Stimulated activated CD4-positive, alpha-beta T cell treated with anti-CD3 and anti-CD28 coated beads, Interleukin-4, amount 100 ng/mL, for 4 hours (primary cell): ENCODE measurements around the gene SPTBN1.
A peak's percentile ranks its signal among the peaks of the same experiment; 100 is the strongest.

Experiments used
- DNase-seq, 2 experiments: peaks; one replicate each; pipeline ENCODE4 v3.0.0-alpha.2; 2020

SPTBN1 gene

DNA sequence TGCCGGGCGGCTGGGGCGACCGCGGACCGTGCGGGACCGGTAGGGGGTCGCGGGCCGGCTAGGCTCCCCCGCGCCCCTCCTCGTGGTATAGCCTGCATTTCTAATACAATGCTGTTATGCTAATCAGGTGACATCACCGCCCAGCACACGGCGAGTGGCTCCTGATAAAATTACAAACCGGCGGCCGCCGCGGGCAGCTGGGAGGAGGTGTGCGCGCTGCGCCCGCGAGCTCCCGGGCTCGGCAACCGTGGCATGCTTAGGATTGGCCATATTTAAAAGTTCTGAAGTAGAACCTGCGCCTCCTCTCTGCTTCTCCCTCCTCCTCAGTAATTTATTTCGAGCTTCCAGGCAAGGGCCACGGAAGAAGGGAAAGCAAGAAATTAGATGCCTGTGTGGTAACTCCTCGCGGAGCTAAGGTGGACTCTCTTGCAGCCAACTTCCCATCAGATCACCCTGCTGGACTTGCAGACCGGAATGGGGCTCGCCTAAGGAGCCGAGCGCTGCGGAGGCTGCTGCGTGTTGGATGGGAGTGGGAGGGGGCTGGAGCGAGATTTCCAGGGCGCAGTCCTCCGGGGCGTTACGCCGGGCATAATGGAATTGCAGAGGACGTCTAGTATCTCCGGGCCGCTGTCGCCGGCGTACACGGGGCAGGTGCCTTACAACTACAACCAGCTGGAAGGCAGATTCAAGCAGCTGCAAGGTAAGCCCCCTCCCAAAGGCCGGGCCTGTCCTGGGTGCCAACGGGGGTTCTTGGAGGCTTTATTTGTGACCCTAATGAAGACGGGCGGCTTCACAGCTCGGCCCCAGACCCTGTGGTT lies 102.3 kb downstream of the SPTBN1 start:
- DNase-seq: peak; percentile 64 to 67

DNA sequence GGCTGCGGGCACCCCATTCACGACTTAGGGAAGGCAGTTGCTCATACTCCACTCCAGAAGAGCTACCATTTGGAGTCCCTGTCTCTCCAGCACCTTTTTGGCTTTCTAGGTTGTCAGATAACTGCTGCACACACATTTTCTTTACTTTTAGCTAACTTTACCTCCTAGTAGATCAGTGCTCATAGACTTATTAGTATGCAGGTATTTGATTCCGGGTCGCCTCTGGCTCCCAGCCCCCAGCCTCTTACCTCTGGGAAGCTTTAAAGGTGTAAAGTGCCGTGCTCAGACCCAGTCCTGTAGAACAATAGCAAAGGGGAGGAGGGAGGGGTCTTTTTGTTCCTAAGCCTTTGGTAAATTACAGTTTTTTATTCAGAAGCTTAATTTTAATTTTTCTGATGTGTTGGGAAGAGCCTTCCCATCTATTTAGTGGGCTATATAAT lies 102.9 kb downstream of the SPTBN1 start:
- DNase-seq: no peak

DNA sequence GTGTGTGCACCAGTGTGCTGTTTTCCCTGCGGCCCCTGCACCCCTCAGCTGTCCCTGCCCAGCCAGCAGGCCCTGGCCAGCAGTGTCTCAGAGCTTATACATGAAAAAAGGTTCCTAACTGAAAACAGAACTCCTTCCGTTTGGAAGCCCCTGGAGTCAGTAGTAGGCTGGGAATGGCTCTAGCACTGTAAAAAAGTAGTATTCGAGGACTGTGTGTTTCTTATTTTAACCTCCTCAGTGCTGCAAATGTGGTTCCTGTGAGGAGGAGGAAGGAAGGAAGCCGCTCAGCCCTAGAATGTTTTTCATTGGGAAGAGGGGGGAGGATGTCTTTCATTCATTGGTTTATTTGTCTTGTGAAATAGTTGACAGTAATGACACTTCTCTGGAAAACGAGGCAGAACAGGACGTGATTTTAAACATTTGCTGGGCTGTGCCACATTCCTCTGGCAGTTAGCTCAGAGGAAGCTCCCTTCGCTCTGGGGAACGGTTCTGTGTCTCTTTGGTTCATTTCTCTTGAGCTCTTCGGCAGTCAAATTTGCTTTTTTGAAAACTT lies 103.5 kb downstream of the SPTBN1 start:
- no peak for DNase-seq

DNA sequence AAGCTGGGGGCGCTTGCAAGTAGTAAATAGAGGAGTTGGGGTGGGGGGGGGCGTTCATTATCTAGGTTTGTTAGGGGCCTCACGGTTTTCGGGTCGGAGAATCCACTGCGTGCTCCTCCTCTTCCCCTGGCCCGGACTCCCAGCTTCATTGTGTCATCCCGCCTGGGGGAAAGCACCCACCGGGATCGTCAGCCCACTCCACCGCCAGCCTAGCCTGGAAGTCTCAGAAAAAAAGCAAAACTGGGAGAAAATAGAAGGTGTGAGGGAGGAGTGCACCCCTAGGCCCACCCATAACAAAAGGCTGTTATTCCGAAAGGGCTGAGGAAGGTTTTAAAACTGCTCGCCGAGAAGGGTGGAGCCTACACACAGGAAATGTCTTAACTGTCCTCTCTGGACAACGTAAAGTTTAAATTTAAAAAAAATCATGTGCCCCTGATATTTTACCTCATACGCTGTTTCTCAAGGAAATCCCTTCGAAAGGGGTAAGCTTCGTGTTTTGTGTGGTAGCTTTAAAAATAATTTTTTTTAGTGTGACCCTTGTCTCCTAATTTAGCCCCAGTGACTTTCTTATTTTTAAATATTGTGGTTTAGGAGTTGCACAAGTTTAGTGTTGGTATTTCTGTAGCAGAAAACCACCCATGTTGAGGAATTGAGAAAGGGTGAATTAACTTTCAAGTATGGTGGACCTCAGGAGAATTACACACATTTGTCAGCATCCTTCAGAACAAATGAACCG lies 104.2 kb downstream of the SPTBN1 start:
- DNase-seq: no peak

DNA sequence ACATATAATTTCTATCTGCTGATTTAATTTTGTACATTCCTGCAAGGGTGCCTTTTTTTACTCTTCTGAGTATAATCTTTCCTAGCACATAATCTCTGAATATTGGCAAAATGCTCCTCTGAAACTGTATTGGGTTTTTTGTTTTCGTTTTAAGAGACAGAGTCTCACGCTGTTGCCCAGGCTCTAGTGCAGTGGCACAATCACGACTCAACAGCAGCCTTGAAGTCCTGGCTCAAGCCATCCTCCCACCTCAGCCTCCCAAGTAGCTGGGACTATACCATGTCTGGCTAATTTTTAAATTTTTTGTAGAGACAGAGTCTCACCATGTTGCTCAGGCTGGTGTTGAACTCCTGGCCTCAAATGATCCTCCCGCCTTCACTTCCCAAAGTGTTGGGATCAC lies 104.9 kb downstream of the SPTBN1 start:
- no peak for DNase-seq

DNA sequence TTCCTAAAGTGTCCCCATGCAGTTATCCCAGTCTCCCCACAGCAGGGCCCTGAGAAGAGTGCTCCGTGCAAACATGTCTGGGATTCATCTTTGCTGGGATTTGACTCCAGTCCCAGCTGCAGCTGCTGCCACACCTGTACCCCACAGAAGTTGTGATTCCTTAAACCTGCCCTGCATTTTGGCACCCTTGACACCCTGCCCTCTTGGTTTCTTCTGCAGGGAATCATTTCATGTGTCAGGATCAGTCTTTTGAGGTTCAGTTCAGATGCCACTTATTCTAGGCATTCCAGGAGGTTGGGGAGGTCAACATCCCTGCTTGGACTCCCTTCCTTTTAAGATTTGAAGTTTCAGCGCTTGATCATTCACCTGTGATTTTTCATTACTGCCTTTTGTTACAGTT lies 108.3 kb downstream of the SPTBN1 start:
- DNase-seq: no peak

DNA sequence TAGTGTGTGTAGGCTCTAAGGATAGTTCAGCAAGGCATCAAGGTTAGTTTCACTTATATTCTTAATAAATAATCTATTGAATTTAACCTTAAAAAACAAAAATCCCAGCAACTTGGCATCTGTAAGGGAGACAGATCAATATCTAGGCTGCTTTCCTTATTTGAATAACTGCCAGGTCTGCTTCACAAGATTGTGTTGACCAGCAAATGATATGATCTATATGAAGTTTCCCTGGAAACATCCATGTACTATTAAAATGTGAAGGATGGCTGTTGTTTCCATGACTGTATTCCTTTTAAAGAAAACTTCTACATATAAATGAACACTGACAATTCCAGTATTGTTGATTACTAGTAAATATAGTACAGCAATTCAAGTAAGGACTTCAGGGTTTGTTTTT lies 109.4 kb downstream of the SPTBN1 start:
- no peak for DNase-seq

DNA sequence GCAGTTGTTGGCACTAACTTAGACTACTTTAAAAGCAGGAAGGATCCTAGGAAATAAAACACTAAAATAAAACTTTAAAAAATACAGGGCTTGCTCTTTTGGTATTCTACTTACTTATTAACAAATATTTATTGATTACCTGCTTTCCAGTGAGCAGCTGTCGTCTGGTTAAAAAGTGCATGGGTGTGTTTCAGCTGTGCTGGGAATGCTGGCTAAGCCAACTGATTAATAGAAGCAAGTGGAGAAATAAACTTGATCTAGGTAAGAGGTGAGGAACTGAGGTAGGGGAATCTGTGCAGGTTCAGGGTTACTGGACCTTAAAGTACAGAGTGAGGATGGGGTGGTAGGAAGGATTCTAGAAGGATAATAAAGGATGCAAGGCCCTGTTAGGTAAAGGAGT lies 110.8 kb downstream of the SPTBN1 start:
- DNase-seq: no peak

DNA sequence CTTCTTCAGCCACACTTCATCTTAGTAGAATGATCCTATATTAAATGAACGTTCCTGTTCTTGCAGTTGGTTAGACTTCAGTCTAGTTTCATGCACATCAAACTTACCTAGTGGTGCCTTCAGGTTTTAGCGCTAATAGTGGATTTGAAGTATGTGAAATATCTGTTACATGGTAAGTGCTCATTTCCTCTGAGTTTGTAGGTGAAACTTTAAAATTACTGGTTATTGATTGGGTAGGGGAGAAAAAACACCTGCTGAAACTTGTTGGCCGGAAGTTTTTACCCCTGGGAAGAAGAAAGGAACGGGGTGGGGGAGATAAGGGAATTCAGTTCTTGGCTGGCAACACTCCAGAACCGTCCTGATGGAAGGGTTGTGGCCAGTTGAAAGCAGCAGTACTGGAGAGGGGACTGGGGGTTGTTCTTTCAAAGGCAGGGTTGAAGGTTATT lies 112.8 kb downstream of the SPTBN1 start:
- DNase-seq: no peak

DNA sequence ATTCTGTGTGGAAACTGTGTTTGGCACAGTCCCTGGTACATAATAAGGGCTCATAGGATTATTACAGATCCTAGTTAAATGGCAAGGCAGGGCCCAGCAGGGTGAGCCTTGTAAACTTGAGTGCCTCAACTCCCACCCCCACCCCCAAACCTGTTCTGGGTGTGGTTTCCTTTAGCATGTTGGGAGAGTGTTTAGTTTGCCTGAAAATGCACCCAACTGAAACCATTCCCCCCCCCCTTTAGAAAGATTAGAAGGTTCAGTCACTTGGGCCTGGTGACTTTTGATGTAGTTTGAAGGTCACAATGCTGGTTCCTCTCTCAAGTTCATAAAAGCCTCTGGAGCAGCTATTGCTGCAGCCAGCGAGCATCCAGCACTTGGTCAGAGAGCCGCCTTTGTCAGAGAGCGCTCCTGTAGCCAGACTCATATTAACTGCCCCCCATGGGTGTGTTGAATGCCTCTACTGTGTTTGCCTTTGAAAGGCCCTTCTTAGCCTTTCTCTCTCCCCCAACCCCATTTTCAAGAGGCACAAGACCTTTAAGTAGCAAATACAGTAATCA lies 113.7 kb downstream of the SPTBN1 start:
- DNase-seq: no peak

DNA sequence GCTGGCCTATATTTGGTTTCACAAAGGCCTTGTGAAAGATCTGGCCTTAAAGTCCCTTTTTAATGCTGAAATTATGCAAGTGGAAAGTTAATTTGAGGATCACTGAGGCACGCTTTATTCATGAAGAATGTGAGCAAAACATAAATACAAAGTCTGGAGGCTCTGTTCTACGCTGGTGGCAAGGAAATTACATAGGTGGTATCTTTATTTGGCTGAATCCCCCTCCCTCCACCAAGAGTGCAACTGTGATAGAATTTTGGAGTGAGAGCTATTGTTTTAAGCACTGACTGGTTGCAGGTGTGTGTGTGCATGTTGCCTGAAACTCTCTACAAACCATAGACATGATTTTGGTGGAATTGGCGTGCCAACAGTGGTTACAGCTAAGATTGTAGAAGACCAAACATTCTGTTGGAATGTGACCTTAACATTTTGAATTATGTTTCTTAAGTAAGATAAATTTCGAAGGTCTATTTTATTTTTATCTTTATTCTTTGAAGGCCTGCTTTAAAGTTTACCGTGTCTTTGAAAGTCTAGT lies 114.3 kb downstream of the SPTBN1 start:
- no peak for DNase-seq

DNA sequence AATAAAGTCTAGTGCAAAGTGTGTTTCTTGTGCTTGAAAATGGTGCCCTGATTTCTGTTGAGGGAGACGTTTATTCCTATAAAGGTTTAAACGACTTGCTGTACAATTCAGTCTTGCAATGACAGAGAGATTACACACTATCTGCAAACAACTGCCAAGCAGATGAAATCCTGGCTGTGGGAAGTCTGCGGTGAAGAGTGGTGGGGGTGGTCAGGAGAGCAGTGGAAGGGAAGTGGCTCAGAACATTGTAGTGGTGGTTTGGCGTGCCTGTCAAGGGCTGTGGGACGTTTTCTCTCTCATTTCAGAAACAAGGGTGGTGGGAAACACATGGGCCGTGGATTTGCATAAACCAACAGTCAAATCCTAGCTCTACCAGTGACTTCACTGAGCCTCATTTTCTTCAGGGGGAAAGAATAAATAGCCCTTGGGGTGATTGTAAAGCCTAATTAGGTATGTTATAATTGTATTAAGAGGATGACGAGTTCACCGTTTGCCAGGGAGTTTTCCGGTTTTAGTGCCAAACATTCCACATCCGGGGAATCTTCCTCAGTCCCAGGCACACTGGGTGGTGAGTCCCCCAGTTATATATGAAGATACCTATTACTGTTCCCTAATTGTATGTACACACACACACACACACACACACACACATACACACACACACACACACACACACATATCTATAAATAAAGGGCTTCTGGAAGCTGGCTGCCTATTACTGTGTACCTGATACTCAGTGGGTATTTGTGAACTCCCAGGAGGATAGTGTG lies 115.0 kb downstream of the SPTBN1 start:
- peak; percentile 22 to 52 for DNase-seq

DNA sequence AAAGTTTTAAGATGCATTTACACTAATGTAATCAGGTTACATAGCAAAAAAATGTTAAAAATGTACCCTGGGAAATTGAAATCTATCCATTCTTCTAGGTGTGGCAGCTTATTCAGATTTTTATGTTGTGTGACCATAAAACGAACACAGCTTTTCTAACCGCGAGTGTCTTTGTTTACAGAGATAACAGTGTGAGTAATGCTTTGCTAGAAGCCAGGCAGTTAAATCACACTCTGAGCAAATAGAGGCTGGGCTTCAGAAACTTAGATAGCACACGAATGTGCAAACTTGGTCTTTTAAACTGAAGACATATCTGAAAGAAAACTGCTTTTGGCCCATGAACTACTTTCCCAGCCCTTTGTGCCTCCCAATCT lies 116.1 kb downstream of the SPTBN1 start:
- no peak for DNase-seq

DNA sequence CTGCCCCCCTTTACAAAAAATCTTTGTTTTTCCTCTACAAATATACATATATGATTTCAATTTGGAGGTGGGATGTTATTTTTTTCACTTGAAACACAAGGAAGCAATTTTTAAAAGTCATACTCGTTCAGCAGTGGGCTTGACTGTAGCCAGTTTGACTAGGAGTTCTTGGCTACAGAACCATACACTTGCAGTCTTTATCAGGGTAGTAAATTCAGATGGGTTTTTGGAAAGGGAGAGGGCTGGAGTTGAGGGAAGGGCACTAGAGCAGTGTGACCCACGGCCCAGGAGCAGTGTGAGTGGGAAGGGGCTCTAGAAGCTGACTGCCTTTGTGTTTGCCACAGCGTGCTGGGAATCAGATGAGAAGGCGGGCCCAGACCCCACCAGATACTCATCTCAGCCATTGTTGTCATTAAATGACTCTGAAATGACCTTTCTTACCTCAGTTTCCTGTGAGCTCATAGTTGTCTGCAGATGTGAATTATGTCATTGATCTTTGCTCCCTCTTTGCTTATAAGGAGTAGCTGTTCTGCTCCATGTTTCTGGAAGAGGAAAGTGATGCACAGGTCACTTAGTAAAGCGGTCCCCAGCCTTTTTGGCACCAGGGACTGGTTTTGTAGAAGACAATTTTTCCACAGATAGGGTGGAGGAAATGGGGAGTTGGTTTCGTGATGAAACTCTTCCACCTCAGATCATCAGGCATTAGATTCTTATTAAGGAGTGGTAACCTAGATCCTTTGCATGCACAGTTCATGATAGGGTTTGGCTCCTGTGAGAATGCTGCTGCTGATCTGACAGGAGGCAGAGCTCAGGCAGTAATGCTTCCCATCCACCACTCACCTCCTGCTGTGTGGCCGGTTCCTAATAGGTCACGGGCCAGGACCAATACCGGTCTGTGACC lies 116.8 kb downstream of the SPTBN1 start:
- peak in 1 of 2 experiments; percentile 33 for DNase-seq

DNA sequence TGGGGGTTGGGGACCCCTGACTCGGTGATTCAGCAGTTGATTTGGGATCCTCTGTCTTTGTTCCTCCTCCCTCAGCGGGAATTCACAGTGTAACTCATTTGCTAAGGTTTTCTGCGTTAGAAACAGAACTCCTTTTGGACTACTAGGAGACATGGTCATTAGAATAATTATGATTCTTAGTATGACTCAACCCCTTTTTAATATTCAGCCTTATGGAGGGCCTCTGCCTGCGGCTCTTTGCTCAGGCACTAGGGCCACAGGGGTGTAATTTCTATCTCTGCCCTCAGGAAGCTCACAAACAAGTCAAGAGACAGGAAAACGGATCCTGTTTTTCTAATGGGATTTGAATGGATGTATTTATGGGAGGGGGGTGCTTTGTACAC lies 117.4 kb downstream of the SPTBN1 start:
- no peak for DNase-seq

DNA sequence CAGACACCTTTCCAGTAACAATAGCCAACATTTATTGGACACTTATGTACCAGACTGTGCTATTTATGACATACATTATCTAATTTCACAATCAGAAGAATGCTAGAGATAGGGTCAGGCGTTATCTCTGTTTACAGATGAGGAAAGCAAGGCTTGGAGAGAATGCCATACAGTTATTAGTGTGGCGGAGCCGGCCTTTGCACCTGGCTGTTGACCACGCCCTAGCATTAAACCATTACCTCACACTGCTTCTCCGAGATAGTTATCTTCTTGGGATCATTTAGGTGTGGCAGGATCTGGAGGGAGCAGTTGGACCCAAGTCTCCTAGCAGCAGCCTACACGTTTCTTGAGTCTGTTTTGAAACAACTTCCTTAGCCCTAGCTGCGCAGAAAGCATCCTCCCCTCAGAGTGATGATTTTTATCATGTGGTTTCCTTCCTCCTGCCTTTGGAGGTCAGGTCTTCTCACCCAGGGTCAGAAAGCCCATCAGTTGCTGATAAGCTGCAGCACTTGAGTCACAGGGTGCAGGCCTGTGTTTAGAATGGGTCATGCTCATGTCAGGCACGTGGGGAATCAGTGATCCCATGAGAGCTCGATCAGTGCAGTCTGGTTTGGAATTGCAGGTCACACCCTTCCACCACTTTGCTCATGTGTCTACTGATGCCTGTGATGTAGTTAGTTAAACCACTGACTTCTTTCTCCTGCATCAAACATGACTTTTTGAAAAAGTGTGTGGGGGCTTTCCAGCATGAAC lies 118.2 kb downstream of the SPTBN1 start:
- peak in 1 of 2 experiments; percentile 64 for DNase-seq

DNA sequence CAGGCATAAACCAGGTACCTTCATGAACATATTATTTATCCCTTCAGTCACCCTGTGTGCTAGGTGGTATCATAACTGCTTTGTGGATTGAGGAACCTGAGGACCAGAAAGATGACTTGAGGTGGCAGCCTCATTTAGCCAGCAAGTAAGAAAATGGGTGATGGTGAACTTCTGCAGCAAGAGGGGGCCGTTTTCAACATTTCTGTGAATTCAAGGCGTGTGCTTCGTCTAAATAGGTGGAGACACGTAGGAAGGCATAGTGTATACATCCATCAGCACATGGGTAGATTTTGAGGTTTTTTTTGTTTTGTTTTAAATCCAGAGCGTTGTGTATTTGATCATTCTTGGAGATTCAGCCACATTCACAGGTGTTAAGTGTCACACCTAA lies 118.7 kb downstream of the SPTBN1 start:
- DNase-seq: no peak

DNA sequence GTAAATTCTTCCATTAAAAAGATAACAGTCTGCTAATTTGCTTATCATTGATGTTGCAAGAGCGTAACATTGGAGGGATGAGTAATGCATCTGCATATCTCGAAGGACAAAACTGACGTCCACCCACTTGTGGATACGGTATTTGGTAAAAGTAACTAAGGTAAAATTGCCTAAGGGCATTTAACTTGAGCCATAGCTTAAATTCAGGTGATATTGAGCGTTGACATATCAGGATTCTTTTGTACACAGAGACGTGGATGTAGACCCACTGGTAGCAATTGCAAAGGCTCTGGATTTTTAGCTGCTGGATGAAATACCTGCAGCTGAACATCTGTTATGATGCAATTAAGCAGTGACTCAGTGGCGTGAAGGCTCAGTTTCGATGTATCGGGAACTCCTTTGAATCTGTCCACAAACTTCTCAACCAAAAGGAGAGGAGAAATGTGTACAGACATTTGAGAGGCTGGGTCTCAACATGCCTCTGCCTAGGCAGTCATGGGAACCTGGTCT lies 119.3 kb downstream of the SPTBN1 start:
- DNase-seq: peak in 1 of 2 experiments; percentile 35

DNA sequence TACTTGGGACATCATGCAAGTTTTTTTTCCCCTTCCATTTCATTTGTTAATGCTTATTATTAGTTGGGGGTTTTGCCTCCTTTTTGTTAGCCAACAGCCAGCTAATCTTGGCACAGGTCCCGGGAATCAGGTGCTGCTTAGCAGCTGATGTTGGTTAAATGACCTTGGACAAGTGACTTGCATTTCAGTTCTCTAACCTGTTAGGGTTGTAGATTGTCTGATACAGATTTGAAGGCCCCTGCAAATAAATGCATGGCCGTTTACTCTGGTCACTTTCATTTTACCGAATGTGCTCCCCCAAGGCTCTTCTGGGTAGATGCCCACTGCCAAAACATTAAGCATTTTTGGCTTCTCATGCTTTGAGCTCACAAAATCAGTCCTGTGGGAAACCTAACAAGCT lies 120.9 kb downstream of the SPTBN1 start:
- DNase-seq: no peak

DNA sequence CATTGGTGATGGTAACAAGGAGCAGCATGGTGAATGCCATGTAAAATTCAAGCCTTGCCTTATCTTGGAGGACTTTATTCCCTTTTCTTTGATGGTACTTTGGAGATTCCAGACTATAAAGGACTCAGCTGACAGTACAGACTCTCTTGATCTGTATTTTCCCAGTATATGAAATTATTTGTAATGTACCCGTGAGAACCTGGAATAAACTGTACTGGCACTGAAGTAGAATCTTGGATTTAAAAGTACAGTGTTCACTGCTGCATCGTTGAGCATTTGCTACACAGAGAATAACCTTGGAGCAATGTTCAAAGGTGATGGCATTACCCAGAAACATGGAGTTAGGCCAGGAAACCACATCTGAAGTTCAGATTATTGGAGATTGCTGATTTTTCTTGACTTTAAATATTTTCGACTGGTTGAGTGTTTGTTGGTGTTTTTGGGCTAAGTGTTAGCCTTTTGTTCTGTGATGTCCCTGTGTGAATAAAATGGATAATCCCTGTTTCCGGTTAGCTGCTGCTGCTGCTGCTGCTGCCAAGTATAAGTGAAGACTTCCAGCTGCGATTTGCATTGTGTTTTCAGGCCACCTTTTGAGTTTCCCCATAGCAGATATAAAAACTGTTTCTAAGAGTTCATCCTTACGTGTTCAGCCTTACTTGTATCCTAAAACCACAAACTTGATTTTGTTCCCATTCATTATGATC lies 122.0 kb downstream of the SPTBN1 start:
- no peak for DNase-seq
